Measurements from ENCODE around the gene SPAG16. TPM values are rescaled to one million over a fixed set of nuclear protein-coding genes. Genes with fewer than 3 reads are reported as not detected.

The SPAG16 gene
- polyA plus RNA-seq, 1 of the 3 experiments (the other 2 are of a cell fraction): 29.5 TPM

- Histone ChIP-seq H3K9me3 (no peaks in the 10 kb centered on the region), H2AFZ (ENCODE audit: low read depth) (peak overlapping the region; percentile 67), H3K4me1 (ENCODE audit: control insufficient read depth in 1 of 2, insufficient read depth in 2 of 2, low read depth in 1 of 2, low read length in 1 of 2) (no peaks in the 10 kb centered on the region; a peak in 1 of 4 replicates), H4K20me1 (ENCODE audit: insufficient read depth) (no peaks in the 10 kb centered on the region), H3K27me3 (ENCODE audit: insufficient read depth) (no peaks in the 10 kb centered on the region), H3K4me2 (no peak overlapping the region), H3K36me3 (replicated peaks in 1 of 2; ENCODE audit: control insufficient read depth in 1 of 2, insufficient read depth in 2 of 2, low read length in 1 of 2) (no peaks in the 10 kb centered on the region), H3K27ac (ENCODE audit: low read depth in 2 of 2, low read length in 1 of 2) (peak overlapping the region in 1 of 2 experiments; percentile 59; a peak in 2 of 4 replicates), H3K4me3 (ENCODE audit: low read depth in 2 of 2, low read length in 1 of 2) (no peak overlapping the region), H3F3A (replicated peaks; ENCODE audit: insufficient read depth) (peaks cover 3% of the 10 kb centered on the region), H3K9me2 (no peaks in the 10 kb centered on the region), H3K9ac (no peak overlapping the region), H3K79me2 (ENCODE audit: insufficient read depth) (no peaks in the 10 kb centered on the region)
- WGBS (ENCODE audit: low lambda C conversion rate): 36% methylated on average over 1 of the region's 1 CpG
- TF ChIP-seq RFX5 (IDR thresholded peaks at IDR 0.05; ENCODE audit: low read length): no peak
- no peak for TF ChIP-seq FOXJ3 (CRISPR knock-in tag; IDR thresholded peaks at IDR 0.05)
- no peak for TF ChIP-seq IRF3 (IDR thresholded peaks at IDR 0.05; ENCODE audit: low read depth, low read length)
- TF ChIP-seq PBX3 (IDR thresholded peaks at IDR 0.05): no peak
- no peak for TF ChIP-seq MEF2A (IDR thresholded peaks at IDR 0.05; ENCODE audit: borderline replicate concordance, low read depth)
- no peak for TF ChIP-seq JUND (IDR thresholded peaks at IDR 0.05)
- TF ChIP-seq FOSL2 (IDR thresholded peaks at IDR 0.05; ENCODE audit: borderline replicate concordance, low read depth): no peak
- no peak for TF ChIP-seq ELF1 (IDR thresholded peaks at IDR 0.05)
- TF ChIP-seq RXRA (IDR thresholded peaks at IDR 0.05; ENCODE audit: borderline replicate concordance, low read depth): no peak
- TF ChIP-seq RCOR1 (IDR thresholded peaks at IDR 0.05; ENCODE audit: low read length): no peak
- ChIA-PET POLR2A (no interaction called here), CTCF (no interaction called here)
- no peak for DNase-seq
Observed at GRCh38 chr2:213834746-213835145, 550.5 kb downstream of the SPAG16 start.

DNA sequence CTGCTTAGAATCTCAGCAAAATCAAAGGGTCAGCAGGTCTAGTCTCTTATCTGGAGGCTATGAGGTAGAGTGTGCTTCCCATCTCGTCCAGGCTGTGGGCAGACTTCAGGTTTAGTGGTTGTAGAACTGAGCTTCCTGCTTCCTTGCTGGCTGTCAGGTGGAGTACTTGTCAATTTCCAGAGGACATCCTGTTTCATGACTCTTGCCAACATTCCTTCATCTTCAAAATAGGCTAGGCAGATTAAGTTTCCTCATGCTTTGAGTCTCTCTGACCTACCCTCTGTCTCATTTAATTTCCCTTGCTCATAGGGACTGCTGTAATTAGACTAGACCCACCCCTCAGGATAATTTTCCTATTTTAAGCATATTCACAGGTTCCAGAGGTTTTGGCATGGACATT lies 562.6 kb downstream of the SPAG16 start:
- 33% methylated on average over 1 of the region's 1 CpG for WGBS (ENCODE audit: low lambda C conversion rate)
- CTCF ChIA-PET: no interaction called here
- no peaks in the 10 kb centered on the region for H3F3A ChIP-seq (replicated peaks; ENCODE audit: insufficient read depth)
- H4K20me1 ChIP-seq (ENCODE audit: insufficient read depth): no peaks in the 10 kb centered on the region
- H3K4me2 ChIP-seq: no peak overlapping the region
- no peaks in the 10 kb centered on the region for H3K4me1 ChIP-seq (ENCODE audit: control insufficient read depth in 1 of 2, insufficient read depth in 2 of 2, low read depth in 1 of 2, low read length in 1 of 2)
- no peak overlapping the region for H3K9ac ChIP-seq
- no peak overlapping the region for H2AFZ ChIP-seq (ENCODE audit: low read depth)
- H3K27ac ChIP-seq (ENCODE audit: low read depth in 2 of 2, low read length in 1 of 2): no peak overlapping the region
- no peaks in the 10 kb centered on the region for H3K9me3 ChIP-seq
- POLR2A ChIA-PET: no interaction called here
- no peak for DNase-seq
- H3K79me2 ChIP-seq (ENCODE audit: insufficient read depth): no peaks in the 10 kb centered on the region
- no peaks in the 10 kb centered on the region for H3K36me3 ChIP-seq (replicated peaks in 1 of 2; ENCODE audit: control insufficient read depth in 1 of 2, insufficient read depth in 2 of 2, low read length in 1 of 2)
- no peaks in the 10 kb centered on the region for H3K9me2 ChIP-seq
- no peaks in the 10 kb centered on the region for H3K27me3 ChIP-seq (ENCODE audit: insufficient read depth)
- no peak overlapping the region for H3K4me3 ChIP-seq (ENCODE audit: low read depth in 2 of 2, low read length in 1 of 2)
- TF ChIP-seq PBX3 (IDR thresholded peaks at IDR 0.05) (peak; percentile 53; the same call in 1 of the 2 replicates), RXRA (IDR thresholded peaks at IDR 0.05; ENCODE audit: borderline replicate concordance, low read depth) (no peak), YY1 (IDR thresholded peaks at IDR 0.05; ENCODE audit: low read depth) (no peak), MEF2A (IDR thresholded peaks at IDR 0.05; ENCODE audit: borderline replicate concordance, low read depth) (no peak), FOSL2 (IDR thresholded peaks at IDR 0.05; ENCODE audit: borderline replicate concordance, low read depth) (no peak), NRF1 (IDR thresholded peaks at IDR 0.05; ENCODE audit: low read depth, low read length) (no peak), REST (IDR thresholded peaks at IDR 0.05; ENCODE audit: low read depth, low read length) (no peak), GABPA (IDR thresholded peaks at IDR 0.05; ENCODE audit: low read depth) (no peak), SIN3A (IDR thresholded peaks at IDR 0.05; ENCODE audit: borderline replicate concordance, low read depth, low read length) (no peak), FOXJ3 (CRISPR knock-in tag; IDR thresholded peaks at IDR 0.05) (no peak), EP300 (IDR thresholded peaks at IDR 0.05; ENCODE audit: borderline replicate concordance in 1 of 2, low read depth in 1 of 2, low read length in 1 of 2) (peak in 1 of 2 experiments; percentile 26; a peak in 1 of 4 replicates)
- TF ChIP-seq, protein P1, sequence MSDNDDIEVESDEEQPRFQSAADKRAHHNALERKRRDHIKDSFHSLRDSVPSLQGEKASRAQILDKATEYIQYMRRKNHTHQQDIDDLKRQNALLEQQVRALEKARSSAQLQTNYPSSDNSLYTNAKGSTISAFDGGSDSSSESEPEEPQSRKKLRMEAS (IDR thresholded peaks at IDR 0.05; ENCODE audit: low read depth): no peak
- TF ChIP-seq, protein P2, sequence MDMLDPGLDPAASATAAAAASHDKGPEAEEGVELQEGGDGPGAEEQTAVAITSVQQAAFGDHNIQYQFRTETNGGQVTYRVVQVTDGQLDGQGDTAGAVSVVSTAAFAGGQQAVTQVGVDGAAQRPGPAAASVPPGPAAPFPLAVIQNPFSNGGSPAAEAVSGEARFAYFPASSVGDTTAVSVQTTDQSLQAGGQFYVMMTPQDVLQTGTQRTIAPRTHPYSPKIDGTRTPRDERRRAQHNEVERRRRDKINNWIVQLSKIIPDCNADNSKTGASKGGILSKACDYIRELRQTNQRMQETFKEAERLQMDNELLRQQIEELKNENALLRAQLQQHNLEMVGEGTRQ (IDR thresholded peaks at IDR 0.05; ENCODE audit: borderline replicate concordance, low read depth, low read length): no peak
- TF ChIP-seq, protein P3, sequence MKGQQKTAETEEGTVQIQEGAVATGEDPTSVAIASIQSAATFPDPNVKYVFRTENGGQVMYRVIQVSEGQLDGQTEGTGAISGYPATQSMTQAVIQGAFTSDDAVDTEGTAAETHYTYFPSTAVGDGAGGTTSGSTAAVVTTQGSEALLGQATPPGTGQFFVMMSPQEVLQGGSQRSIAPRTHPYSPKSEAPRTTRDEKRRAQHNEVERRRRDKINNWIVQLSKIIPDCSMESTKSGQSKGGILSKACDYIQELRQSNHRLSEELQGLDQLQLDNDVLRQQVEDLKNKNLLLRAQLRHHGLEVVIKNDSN (IDR thresholded peaks at IDR 0.05; ENCODE audit: borderline replicate concordance, low read depth): no peak
